ENCODE measurements around the gene TOPORS. TPM values are rescaled to one million over a fixed set of nuclear protein-coding genes. Genes with fewer than 3 reads are reported as not detected.

TOPORS gene
- total and polyA plus RNA-seq, 2 donors (not counting 1 experiment from before 2014, with no cell fraction given) = 10.1 to 21.4 TPM

DNA sequence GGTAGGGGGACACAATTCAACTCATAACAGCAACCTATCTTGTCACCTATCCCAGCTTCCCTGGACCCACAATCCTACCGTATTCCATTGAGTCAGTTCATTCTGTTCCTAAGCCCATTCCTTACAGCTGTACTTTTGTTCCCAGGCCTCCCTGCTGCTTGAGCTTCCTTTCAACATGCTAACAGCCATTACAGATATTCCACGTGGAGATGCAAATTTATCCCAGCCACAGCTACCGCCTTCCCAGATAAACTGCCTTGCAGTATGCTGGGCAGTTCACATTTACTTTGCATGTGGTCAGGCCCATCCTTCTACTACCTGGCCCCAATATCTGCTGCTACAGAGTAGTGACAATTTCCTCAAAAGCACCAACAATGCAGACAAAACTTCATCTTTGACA lies 49.4 kb downstream of the TOPORS start:
- 95% methylated on average over 3 of the region's 3 CpGs for WGBS (ENCODE audit: insufficient coverage)
- H3K27me3 Mint-ChIP-seq = no peaks in the 10 kb centered on the region
- no peak overlapping the region for H3K4me3 Mint-ChIP-seq
- H3K9me3 ChIP-seq (ENCODE audit: control extremely low read depth in 1 of 3, control insufficient read depth in 2 of 3, insufficient read depth in 1 of 3, low read length in 2 of 3) = no peaks in the 10 kb centered on the region
- H3K4me1 ChIP-seq (ENCODE audit: control insufficient read depth in 2 of 2, insufficient read depth in 2 of 2, low read length in 2 of 2) = no peaks in the 10 kb centered on the region
- H3K27me3 ChIP-seq (replicated peaks in 1 of 4; ENCODE audit: control extremely low read depth in 1 of 4, control insufficient read depth in 3 of 4, insufficient read depth in 4 of 4, low read length in 3 of 4) = no peaks in the 10 kb centered on the region
- H4K20me1 ChIP-seq (ENCODE audit: control insufficient read depth, insufficient read depth, low read length, poor library complexity, severe bottlenecking) = peaks cover 15% of the 10 kb centered on the region
- no peak overlapping the region for H3K27ac Mint-ChIP-seq
- POLR2A ChIA-PET = no interaction called here
- ATAC-seq (ENCODE audit: low read depth) (no peak), DNase-seq (no peak)
- intact Hi-C loops (cut with micrococcal nuclease) = no loop called here
- no peak overlapping the region for H3K9ac ChIP-seq (ENCODE audit: low read length)
- CTCF ChIA-PET = no interaction called here
- no peak overlapping the region for H2AFZ ChIP-seq (ENCODE audit: insufficient read depth, low read depth, low read length, poor library complexity, severe bottlenecking)
- peaks cover 5 to 27% of the 10 kb centered on the region in 2 experiments for H3K36me3 ChIP-seq (replicated peaks in 1 of 2; ENCODE audit: control extremely low read depth in 1 of 2, control insufficient read depth in 1 of 2, extremely low read depth in 1 of 2, insufficient read depth in 2 of 2, low read length in 1 of 2)
- no peaks in the 10 kb centered on the region for H3K4me1 Mint-ChIP-seq
- no peak overlapping the region for H3K4me2 ChIP-seq (replicated peaks; ENCODE audit: low read depth, low read length, poor library complexity, severe bottlenecking)
- H3K4me3 ChIP-seq (ENCODE audit: control extremely low read depth in 1 of 5, extremely low read depth in 1 of 5, insufficient read depth in 1 of 5, low read depth in 2 of 5, low read length in 4 of 5) = no peak overlapping the region
- H3K9me3 Mint-ChIP-seq (ENCODE audit: insufficient read depth) = no peaks in the 10 kb centered on the region
- no peak overlapping the region for H3K27ac ChIP-seq (ENCODE audit: low read length in 2 of 2)
- H3K79me2 ChIP-seq (ENCODE audit: control insufficient read depth, insufficient read depth, low read length) = peaks cover 7% of the 10 kb centered on the region
- TF ChIP-seq, protein P1, sequence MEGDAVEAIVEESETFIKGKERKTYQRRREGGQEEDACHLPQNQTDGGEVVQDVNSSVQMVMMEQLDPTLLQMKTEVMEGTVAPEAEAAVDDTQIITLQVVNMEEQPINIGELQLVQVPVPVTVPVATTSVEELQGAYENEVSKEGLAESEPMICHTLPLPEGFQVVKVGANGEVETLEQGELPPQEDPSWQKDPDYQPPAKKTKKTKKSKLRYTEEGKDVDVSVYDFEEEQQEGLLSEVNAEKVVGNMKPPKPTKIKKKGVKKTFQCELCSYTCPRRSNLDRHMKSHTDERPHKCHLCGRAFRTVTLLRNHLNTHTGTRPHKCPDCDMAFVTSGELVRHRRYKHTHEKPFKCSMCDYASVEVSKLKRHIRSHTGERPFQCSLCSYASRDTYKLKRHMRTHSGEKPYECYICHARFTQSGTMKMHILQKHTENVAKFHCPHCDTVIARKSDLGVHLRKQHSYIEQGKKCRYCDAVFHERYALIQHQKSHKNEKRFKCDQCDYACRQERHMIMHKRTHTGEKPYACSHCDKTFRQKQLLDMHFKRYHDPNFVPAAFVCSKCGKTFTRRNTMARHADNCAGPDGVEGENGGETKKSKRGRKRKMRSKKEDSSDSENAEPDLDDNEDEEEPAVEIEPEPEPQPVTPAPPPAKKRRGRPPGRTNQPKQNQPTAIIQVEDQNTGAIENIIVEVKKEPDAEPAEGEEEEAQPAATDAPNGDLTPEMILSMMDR (IDR thresholded peaks at IDR 0.05) = no peak
- TF ChIP-seq EZH2 (IDR thresholded peaks at IDR 0.05; ENCODE audit: borderline replicate concordance, insufficient read depth, low read depth, low read length, poor library complexity, severe bottlenecking) = no peak

DNA sequence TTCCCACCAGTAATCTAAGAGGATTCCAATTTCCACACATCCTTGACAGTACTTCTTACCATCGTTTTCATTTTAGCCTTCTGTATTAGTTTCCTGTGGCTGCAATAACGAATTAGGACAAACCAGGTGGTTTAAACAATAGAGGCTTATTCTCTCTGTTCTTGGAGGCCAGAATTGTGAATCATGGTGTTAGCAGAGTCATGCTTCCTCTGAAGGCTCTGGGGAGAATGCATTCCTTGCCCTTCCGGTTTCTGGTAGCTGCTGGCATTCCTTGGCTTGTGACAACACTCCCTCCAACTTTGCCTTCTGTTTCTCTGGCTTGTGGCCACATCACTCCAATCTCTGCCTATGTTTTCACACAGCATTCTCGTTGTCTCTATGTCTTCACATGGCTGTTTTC lies 49.9 kb downstream of the TOPORS start:
- WGBS (ENCODE audit: insufficient coverage) = 100% methylated on average over 2 of the region's 4 CpGs
- H3K4me3 Mint-ChIP-seq = no peak overlapping the region
- peaks cover 6 to 30% of the 10 kb centered on the region in 2 experiments for H3K36me3 ChIP-seq (replicated peaks in 1 of 2; ENCODE audit: control extremely low read depth in 1 of 2, control insufficient read depth in 1 of 2, extremely low read depth in 1 of 2, insufficient read depth in 2 of 2, low read length in 1 of 2)
- no peak overlapping the region for H2AFZ ChIP-seq (ENCODE audit: insufficient read depth, low read depth, low read length, poor library complexity, severe bottlenecking)
- H3K27ac ChIP-seq (ENCODE audit: low read length in 2 of 2) = no peak overlapping the region
- no peaks in the 10 kb centered on the region for H3K27me3 Mint-ChIP-seq
- no peaks in the 10 kb centered on the region for H3K9me3 ChIP-seq (ENCODE audit: control extremely low read depth in 1 of 3, control insufficient read depth in 2 of 3, insufficient read depth in 1 of 3, low read length in 2 of 3)
- no peak overlapping the region for H3K4me3 ChIP-seq (ENCODE audit: control extremely low read depth in 1 of 5, extremely low read depth in 1 of 5, insufficient read depth in 1 of 5, low read depth in 2 of 5, low read length in 4 of 5)
- no peaks in the 10 kb centered on the region for H3K4me1 ChIP-seq (ENCODE audit: control insufficient read depth in 2 of 2, insufficient read depth in 2 of 2, low read length in 2 of 2)
- intact Hi-C loops (cut with micrococcal nuclease) = no loop called here
- CTCF ChIA-PET = no interaction called here
- peaks cover 7% of the 10 kb centered on the region for H3K79me2 ChIP-seq (ENCODE audit: control insufficient read depth, insufficient read depth, low read length)
- H4K20me1 ChIP-seq (ENCODE audit: control insufficient read depth, insufficient read depth, low read length, poor library complexity, severe bottlenecking) = peaks cover 15% of the 10 kb centered on the region
- no peak overlapping the region for H3K4me2 ChIP-seq (replicated peaks; ENCODE audit: low read depth, low read length, poor library complexity, severe bottlenecking)
- POLR2A ChIA-PET = no interaction called here
- no peak overlapping the region for H3K27ac Mint-ChIP-seq
- H3K9ac ChIP-seq (ENCODE audit: low read length) = no peak overlapping the region
- H3K27me3 ChIP-seq (replicated peaks in 1 of 4; ENCODE audit: control extremely low read depth in 1 of 4, control insufficient read depth in 3 of 4, insufficient read depth in 4 of 4, low read length in 3 of 4) = no peaks in the 10 kb centered on the region
- H3K4me1 Mint-ChIP-seq = no peaks in the 10 kb centered on the region
- H3K9me3 Mint-ChIP-seq (ENCODE audit: insufficient read depth) = no peaks in the 10 kb centered on the region
- TF ChIP-seq EZH2 (IDR thresholded peaks at IDR 0.05; ENCODE audit: borderline replicate concordance, insufficient read depth, low read depth, low read length, poor library complexity, severe bottlenecking) = no peak
- TF ChIP-seq, protein P1 (IDR thresholded peaks at IDR 0.05) = no peak
- ATAC-seq (ENCODE audit: low read depth) = no peak
- no peak for DNase-seq

Data from B cell (primary cell).